Measurements from ENCODE around the gene GPR156.
A peak's percentile ranks its signal among the peaks of the same experiment; 100 is the strongest.

DNA sequence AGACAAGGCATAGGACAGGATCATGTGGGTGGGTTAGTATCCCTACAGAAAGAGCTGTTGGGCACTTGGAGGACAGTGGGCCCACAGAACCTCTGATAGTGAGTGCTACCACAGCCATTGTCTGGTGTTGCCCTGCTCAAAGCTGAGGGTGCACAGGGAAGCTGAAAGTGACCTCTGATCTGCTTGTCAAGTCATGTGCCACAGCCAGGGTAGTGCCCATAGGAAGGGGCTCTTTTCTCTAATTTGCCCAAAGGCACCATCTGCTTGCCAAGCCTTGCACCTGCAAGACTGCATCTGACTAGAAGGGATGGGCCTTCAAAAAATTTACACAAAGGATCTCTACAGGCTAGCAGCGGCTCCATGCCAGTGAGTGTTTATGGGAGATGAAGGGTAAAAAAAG is 103.4 kb downstream of the GPR156 start:
- TF ChIP-seq, protein P1, sequence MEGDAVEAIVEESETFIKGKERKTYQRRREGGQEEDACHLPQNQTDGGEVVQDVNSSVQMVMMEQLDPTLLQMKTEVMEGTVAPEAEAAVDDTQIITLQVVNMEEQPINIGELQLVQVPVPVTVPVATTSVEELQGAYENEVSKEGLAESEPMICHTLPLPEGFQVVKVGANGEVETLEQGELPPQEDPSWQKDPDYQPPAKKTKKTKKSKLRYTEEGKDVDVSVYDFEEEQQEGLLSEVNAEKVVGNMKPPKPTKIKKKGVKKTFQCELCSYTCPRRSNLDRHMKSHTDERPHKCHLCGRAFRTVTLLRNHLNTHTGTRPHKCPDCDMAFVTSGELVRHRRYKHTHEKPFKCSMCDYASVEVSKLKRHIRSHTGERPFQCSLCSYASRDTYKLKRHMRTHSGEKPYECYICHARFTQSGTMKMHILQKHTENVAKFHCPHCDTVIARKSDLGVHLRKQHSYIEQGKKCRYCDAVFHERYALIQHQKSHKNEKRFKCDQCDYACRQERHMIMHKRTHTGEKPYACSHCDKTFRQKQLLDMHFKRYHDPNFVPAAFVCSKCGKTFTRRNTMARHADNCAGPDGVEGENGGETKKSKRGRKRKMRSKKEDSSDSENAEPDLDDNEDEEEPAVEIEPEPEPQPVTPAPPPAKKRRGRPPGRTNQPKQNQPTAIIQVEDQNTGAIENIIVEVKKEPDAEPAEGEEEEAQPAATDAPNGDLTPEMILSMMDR (IDR thresholded peaks at IDR 0.05): no peak
- TF ChIP-seq CHD2 (IDR thresholded peaks at IDR 0.05; ENCODE audit: low read length, partially characterized antibody) (no peak), EP300 (IDR thresholded peaks at IDR 0.05) (no peak), MAZ (IDR thresholded peaks at IDR 0.05; ENCODE audit: borderline replicate concordance, low read depth, low read length) (no peak), CBX8 (IDR thresholded peaks at IDR 0.05) (no peak), RAD21 (conservative IDR thresholded peaks at IDR 0.05 in 1 of 2, IDR thresholded peaks at IDR 0.05 in 1 of 2) (peak; percentile 10 to 25; a peak in 1 of 5 replicates)
- TF ChIP-seq, protein P2, sequence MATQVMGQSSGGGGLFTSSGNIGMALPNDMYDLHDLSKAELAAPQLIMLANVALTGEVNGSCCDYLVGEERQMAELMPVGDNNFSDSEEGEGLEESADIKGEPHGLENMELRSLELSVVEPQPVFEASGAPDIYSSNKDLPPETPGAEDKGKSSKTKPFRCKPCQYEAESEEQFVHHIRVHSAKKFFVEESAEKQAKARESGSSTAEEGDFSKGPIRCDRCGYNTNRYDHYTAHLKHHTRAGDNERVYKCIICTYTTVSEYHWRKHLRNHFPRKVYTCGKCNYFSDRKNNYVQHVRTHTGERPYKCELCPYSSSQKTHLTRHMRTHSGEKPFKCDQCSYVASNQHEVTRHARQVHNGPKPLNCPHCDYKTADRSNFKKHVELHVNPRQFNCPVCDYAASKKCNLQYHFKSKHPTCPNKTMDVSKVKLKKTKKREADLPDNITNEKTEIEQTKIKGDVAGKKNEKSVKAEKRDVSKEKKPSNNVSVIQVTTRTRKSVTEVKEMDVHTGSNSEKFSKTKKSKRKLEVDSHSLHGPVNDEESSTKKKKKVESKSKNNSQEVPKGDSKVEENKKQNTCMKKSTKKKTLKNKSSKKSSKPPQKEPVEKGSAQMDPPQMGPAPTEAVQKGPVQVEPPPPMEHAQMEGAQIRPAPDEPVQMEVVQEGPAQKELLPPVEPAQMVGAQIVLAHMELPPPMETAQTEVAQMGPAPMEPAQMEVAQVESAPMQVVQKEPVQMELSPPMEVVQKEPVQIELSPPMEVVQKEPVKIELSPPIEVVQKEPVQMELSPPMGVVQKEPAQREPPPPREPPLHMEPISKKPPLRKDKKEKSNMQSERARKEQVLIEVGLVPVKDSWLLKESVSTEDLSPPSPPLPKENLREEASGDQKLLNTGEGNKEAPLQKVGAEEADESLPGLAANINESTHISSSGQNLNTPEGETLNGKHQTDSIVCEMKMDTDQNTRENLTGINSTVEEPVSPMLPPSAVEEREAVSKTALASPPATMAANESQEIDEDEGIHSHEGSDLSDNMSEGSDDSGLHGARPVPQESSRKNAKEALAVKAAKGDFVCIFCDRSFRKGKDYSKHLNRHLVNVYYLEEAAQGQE (IDR thresholded peaks at IDR 0.05): no peak
- TF ChIP-seq, protein P3, sequence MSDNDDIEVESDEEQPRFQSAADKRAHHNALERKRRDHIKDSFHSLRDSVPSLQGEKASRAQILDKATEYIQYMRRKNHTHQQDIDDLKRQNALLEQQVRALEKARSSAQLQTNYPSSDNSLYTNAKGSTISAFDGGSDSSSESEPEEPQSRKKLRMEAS (IDR thresholded peaks at IDR 0.05): no peak

All from A549 (cell line).